Activated CD8-positive, alpha-beta memory T cell treated with anti-CD3 and anti-CD28 coated beads for 48 hours (primary cell): ENCODE data around the gene PBX2.
"Not testable (repeated sequence)": the region's sequence is repeated elsewhere in the genome, so short reads cannot be mapped to it uniquely, and the experiment has no call there.

Experiments
- DNase-seq, 3 experiments: peaks; one replicate each; pipeline ENCODE4 v3.0.0-alpha.2; 2020; ENCODE audit warnings: low read depth in 2 of 3, low spot score in 2 of 3

The PBX2 gene, protein sequence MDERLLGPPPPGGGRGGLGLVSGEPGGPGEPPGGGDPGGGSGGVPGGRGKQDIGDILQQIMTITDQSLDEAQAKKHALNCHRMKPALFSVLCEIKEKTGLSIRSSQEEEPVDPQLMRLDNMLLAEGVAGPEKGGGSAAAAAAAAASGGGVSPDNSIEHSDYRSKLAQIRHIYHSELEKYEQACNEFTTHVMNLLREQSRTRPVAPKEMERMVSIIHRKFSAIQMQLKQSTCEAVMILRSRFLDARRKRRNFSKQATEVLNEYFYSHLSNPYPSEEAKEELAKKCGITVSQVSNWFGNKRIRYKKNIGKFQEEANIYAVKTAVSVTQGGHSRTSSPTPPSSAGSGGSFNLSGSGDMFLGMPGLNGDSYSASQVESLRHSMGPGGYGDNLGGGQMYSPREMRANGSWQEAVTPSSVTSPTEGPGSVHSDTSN

DNA sequence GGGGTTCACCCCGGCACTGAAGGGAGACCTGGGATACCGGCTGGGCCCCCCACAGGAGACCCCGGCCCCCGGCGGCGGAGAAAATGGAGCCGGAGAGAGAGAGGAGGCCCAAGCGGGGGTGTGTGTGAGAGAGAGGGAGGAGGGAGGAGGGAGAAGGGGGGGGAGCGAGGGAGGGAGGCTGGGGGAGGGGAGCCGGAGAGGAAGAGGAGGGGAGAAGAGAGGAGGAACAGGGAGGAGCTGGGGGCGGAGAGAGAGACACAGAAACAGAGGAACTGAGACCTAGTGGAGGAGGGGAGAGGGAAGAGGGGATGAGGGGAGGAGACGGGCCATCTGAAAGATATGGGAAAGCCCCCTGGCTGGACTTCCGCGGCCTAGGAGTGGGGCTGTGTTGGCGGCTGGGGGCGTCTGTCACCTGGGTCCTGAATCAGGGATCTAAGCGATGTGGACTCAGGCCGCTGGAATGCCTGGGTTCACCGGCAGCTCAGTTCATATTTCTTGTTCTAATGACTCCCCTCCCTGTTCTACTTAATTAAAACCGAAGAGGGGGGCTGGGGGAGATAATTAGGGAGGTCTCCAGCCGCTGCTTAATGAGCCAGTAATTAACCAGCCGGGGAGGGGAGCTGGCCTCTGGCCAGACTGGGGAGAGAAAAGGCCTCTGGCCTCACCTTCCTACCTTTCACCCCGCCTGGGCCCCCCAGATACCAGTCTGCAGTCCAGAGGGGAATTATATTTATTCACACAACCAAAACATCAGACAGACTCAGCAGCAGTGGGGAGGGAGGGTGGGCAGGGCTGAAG, at the start of gene PBX2:
PBX2 (minus strand) TSS at position 149 of the 798 bp plus-strand sequence. CDS start 287 bp downstream, outside the sequence.
- DNase-seq, result peak in 2 of 3 experiments; percentile 55

DNA sequence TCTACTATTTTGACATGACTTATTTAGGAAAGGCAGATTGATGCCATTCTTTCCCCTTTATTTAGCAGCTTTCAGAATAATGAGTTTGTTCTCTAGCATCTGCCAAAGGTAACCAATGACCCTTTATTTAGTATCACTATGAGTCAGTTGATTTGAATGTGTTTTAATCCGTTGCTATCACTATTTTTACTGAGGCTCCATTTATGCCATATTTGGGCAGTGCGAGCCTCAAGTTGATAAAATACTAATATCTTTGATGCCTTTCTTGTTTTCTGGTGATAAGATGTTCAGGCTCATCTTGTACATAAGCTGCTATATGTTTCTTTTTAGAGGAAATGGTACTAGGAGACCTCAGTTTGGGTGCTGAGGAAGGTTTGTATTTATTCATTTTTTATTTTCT, 49.5 kb upstream of the PBX2 start:
- DNase-seq, result no peak

DNA sequence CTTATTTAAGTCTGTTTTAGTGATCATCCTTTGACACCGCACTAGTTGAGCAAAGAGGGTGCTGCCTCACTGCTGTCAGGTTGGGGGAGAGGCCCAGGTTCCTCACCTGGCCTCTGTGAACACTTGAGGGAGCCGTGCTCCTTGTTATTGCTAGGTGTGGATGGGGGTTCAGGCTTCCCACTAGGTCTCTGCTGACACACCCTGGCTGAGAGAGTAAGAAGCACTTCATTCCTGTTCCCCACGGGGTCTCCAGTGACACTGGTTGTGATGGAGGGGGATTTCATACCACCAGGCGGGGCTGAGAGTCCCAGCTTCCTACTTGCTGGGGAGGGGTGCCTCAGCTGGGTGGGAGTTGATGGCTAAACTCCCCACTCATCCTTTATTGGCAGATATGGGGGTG, 44.9 kb upstream of the PBX2 start:
- DNase-seq, result no peak

DNA sequence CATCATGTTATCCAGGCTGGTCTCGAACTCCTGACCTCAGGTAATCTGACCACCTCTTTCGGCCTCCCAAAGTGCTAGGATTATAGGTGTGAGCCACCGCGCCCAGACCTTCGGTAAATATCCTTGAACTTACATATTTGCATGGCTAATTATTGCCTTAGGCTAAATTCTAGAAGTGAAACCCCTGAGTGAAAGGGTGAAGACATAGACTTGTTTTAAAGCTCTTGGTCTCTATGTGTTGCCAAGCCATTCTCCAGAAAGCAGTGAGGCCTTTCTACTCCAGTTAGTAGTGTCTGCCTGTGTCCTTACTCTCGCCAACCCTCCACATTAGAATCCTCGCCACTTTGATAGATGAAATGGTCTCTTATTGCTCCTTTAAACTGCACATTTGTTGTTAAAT, 36.4 kb upstream of the PBX2 start:
- DNase-seq, result no peak

DNA sequence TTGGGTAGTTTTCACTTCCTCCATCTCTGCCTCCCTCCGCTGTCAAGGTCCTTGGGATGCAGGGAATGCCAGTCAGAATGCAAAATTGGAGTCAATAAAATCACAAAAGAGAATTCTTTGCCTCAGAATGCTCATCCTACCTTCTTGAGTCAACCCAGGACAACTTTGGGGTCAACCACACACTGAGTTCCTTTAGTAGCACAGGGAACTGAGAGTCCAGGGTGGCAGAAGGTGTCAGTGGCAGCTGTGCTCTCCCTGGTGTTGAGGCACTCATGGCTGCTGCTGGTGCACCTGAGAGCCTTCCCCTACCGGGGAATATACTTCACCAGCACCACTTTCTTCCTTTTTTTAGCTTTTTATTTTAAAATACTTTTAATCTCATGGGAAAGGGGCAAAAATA, 34.7 kb upstream of the PBX2 start:
- DNase-seq, result no peak

DNA sequence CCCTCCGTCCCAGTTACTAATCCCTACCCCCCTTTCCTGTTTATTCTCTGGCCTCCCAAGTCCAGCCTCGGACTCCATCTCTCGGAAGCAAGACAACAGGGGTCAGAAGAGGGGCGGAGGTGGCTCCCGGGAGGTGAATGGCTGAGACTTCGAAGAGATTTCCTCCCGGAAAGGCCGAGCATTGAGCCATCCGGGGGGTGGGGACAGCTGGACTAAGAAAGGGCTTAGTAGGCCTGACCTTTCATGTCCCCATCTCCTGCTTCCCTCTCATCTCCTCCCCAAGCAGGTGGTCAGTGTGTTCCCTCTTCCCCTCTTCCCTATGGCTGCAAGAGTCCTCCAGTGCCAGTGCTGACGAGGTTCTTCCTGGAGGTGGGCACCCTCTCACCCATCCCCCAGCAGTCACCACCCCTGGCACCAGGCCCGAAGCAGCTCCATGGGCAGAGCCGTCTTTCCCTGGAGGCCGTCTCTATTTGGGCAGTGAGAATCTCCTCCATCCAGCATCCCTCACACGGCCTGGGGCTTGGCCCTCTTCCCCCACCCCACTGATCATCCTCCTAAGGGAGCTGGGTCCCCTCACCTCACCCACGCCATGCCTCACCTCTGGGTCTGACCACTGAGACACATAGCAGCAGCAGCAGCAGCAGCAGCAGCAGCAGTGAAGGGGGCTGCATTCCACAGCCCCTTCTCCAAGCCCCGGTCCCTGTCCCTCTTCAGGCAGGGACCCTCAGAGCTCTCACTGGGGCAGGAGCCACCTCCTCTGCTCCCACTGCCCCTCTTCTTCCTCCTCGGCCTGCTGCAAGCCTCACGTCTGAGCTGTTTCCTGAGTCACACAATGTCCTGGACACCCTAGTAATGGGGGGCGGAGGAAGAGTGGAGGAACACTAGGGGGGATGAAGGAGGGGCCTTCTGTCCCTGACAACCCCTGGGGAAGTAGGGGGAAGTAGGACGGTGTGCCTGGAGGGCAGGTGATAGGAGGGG, 33.5 kb upstream of the PBX2 start, which contains the start of gene NOTCH4:
NOTCH4 (minus strand) TSS at position 810 of the 978 bp plus-strand sequence; CDS start at position 671, 139 bp downstream.
- DNase-seq, result no peak

DNA sequence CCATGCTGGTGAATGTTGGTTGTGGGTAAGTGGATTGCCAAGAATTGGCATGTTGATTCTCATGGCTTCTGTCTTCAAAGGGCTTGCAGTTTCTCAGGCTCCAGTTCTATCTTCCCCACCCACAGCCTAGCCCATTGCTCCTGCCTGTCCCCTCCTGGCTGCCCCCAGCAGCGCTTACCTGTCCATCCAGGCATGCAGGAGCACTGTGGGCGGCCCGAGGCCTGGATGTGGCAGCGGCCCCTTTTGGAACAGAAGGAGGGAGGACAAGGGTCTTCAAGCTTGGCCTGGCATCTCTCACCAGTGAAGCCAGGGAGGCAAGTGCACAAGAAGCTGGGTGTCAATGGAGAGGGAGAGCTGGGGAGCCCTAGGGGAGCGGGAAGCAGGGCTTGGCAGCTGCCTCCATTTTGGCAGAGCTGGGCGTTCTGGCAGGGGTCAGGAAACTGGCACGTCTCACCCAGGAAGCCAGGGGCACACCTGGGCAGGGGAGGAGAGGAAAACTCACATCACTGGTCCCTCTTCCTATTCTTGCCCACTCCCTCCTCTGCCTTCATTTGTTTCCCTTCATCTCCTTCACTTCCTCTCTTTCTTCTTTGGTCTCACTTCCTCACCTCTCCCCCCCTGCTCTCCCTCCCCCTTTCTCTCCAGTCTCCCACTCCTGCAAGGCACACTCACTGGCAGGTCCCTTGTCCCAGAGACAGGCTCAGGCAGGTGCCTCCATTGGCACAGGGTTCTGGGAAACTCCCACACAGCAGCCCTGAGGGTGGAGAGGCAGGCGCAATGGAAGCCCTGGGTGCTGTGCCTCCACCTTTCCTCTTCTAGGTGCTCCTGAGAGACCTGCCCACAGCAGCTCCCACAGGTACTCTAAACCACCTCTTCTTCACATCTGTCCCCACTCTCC, 32.6 kb upstream of the PBX2 start:
- DNase-seq, result no peak

DNA sequence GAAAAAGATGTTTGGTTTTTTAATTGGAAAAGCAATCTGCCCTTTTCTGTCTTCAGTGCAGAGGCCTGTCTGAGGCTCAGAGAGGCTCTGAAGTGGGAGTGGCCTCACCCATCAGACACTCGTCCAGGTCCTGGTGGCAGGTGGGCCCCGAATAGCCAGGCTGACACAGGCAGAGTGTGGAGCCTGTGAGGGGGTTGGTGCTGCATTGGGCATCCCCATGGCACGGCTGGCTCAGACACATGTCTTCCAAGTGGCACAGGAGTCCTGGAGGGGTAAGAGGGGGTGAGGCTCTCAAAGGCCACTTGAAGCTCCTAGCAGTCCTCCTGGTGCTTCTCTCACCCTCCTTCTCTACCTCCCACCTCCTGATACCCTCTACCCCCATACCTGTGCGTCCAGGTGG, 30.0 kb upstream of the PBX2 start:
- no peak for DNase-seq

DNA sequence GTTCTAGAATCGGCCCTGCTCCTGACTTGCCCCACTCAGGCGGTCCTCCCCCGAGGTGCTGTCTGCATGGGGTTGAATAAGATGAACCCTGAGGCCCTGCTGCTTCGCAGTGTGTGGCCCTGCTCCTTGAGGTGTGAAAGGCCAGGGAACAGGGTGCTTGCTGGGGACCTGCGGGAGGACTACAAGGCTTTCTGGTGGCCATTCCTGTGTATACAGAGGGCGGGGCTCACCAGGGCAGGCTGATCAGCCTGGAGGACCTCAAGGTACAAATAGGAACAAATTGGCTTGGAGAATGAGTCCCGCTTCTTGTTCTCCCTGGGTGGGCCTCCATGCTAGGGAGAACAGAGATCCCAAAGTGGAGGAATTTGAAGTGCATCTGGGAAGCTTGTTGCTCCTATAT, 28.2 kb upstream of the PBX2 start:
- DNase-seq, result no peak

DNA sequence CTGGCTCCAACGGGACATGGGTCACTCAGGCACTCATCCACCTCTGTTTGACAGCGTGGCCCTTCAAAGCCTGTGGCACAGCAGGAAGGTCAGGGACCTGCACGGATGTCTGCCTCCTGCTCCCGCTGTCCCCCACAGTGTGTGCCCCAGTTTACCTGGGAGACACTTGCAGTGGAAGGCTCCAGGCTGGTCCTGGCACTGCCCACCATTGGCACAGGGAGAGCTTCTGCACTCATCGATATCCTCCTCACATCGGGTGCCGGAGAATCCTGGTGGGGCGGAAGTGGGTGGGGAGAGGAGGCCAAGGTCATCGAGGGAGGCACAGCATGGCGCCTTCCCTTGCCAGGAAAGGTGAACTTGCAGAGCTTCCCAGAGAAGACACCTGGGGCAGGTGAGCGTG, 27.0 kb upstream of the PBX2 start:
- no peak for DNase-seq

DNA sequence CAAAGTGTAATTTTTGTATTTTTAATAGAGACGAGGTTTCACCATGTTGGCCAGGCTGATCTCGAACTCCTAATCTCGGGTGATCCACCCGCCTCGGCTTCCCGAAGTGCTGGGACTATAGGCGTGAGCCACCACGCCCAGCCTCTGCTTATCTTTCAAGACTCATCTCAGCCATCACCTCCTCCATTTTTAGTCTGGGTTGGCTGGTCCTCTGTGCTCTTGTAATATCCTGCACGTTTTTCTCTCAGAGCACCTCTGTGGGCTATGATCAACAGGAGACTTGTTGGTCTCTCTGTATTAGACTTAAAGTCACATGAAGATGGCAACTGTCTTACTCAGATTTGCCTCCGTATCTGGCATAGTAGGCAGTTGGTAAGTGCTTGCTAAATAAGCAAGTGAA, 26.3 kb upstream of the PBX2 start:
- DNase-seq, result no peak

DNA sequence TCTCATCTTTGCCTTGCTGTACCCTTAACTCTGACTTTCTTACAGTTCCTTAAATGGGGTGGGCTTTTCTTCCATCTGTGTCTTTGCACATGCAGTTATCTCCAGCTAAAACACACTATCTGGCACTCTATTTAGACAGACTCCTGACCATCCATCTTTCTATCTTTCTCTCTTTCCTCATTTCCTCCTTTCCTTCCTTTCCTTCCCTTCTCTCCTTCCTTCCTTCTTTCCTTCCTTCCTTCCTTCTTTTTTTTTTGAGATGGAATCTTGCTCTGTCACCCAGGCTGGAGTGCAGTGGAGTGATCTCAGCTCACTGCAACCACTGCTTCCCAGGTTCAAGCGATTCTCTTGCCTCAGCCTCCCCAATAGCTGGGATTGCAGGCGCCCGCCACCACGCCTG, 25.6 kb upstream of the PBX2 start:
- DNase-seq, result no peak

DNA sequence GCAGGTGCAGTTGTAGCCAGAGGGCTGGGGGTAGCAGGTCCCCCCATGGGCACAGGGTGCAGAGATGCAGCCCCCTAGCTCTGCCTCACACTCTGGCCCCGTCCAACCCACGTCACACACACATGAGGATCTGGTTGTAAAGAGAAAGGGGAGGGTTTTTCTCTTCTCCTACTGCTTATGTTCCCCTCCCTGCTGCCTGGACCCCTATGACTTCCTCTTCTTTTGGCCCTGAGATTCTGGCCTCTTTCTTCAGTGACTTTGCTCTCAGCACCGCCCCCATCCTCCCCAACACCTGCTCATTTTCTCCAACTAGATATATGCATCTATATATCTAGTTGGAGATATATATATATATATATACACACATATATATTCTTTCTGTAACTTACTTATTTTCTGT, 24.1 kb upstream of the PBX2 start:
- no peak for DNase-seq

DNA sequence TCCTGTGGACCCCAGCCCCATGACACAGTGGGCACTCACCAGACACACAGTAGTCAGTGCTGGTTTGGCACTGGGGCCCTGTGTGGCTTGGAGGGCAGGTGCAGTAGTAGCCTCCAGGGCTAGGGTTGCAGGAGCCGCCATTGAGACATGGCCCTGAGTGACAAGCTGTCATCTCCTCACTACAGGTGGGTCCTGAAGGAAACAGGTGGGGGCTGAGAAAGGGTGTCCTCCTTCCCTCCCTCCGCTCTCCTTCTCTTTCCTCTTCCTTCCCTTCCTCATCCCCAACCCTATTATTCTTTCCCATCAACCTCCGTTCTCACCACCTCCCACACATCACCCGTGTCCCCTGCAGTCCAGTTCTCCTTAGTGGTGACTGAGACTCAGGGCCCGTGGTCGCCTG, 23.6 kb upstream of the PBX2 start:
- DNase-seq, result no peak

DNA sequence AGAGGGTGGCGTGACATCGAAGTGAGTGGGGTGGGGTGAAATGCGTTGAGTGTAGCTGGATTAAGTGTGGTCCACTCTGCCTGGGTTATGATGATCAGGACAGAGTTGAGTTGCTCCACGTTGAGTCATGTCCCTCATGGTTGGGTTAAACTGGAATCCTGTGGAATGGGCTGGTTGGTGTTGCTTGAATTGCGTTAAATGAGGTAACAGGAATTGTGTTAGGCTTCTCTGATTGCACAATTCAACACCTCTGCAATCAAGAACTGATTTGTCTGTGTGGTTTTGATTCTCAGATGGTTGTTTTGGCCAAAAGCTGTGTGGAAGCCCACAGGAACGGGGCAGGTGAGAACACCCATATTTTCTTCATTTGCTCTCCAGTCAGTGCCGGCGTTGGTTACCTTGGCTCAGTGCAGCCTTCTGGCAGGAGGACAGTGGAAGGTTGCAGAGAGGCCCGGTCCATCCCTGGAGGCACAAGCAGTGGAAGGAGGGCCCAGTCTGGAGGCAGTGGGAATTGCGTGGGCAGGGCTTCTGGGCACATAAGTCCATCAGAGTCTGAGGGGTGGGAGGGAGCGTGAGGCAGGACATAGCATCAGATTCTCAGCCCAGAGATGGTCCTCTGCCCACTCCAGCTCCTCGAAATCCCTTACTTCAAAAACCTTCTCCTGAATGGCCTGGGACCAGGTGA, 22.2 kb upstream of the PBX2 start:
- no peak for DNase-seq

DNA sequence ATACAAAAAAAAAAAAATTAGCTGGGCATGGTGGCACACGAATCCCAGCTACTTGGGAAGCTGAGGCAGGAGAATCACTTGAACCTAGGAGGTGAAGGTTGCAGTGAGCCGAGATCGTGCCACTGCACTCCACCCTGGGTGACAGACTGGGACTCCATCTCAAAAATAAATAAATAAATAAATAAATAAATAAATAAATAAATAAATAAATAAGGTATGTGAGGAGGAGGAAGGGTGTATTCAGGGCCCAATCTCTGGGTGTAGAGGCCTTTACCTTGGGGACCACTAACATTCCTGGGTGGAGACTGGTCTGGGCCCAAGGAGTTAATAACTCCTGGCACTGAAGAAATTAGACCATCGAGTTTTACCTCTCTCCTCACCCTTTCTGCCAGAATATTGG, 21.4 kb upstream of the PBX2 start:
- DNase-seq, result not testable (repeated sequence)

DNA sequence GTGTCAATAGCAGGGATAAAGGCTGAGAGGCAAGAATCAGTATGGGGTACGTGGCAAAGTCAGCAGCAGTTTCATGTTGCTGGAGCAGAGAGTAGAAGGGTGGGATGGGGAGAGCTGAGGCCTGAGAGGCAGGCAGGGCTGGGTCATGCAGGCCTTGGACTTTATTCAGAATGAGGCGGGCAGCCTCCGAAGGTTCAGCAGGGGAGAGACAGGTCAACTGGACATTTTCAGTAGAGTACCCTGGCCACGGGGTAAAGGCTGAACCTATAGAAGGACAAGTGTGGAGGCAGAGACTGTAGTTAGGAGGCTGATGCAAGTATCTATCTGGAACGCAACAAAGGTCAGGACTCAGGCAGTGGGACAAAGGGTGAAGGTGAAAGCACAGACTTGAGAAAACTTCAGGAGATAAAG, 20.2 kb upstream of the PBX2 start:
- no peak for DNase-seq

DNA sequence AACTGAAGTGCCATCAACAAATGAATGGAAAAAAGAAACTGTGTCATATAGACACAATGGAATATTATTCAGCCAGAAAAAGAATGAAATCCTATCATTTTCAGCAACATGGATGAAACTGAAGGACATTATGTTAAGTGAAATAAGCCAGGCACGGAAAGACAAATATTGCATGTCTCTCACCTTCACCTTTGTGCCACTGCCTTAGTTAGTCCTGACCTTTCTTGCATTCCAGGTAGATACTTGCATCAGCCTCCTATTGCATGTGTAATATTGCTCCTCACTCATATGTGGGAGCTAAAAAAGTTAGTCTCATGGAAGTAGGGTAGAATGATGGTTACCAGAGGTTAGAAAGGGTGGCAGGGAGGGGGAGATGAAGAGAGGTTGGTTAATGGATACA, 19.0 kb upstream of the PBX2 start:
- no peak for DNase-seq

DNA sequence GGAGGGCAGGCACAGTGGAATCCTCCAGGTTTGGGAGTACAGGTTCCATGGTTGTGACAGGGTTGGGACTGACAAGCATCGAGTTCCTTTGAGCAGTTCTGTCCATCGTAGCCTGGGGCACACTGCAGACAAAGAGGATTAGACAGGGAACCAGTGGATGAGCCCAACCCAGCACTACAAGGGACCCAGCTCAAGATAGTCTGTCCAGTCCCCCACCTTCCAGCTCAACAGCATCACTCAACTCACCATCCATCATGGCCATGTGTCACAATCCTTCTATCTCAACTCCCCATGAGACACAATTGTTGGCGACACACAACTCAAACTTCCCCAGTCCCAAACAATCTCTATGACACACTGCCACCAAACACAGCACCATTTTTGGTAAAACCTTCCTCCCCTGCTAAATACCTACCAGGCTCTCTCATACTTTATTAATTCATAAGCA, 14.3 kb upstream of the PBX2 start:
- DNase-seq, result no peak
